GM12865 (cell line): ENCODE measurements around the gene SPINK4.
A peak's percentile ranks its signal among the peaks of the same experiment; 100 is the strongest.

Experiments used
- DNase-seq: peaks from one replicate; pipeline ENCODE4 v3.0.0; 2010; ENCODE audit warnings: low read depth
- H3K4me3 ChIP-seq: 2 replicates; pipeline ENCODE4 v1.5.1; 2011; ENCODE audit warnings: mild to moderate bottlenecking, low read depth, low read length, control low read depth
- TF ChIP-seq, protein P1 (sequence below): IDR thresholded peaks from 2 replicates; pipeline ENCODE4 v1.5.1; 2011; ENCODE audit warnings: low read length, control low read depth, low read depth, inconsistent platforms; ENCODE audit not compliant: insufficient read depth; ENCODE audit errors: missing control alignments

The SPINK4 gene

DNA sequence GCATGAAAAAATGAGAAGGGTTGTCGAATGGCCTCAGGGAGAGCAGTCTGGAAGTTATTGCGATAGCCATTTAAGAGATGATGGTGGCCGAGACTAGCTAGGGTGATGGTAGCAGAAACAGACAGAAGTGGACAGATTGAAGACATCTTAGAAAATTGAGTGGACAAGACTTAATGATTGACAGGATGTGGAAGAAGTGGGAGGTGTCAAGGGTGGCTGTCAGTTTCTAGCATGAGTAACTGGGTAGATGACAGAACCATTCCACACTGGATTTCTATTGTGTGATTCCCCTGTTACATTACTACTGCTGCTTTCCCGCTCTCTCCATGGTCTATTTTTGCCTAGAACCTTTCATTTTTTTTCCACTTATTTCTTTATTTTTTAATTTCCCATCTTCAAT, 37.5 kb downstream of the SPINK4 start:
- DNase-seq: no peak
- TF ChIP-seq, protein P1, sequence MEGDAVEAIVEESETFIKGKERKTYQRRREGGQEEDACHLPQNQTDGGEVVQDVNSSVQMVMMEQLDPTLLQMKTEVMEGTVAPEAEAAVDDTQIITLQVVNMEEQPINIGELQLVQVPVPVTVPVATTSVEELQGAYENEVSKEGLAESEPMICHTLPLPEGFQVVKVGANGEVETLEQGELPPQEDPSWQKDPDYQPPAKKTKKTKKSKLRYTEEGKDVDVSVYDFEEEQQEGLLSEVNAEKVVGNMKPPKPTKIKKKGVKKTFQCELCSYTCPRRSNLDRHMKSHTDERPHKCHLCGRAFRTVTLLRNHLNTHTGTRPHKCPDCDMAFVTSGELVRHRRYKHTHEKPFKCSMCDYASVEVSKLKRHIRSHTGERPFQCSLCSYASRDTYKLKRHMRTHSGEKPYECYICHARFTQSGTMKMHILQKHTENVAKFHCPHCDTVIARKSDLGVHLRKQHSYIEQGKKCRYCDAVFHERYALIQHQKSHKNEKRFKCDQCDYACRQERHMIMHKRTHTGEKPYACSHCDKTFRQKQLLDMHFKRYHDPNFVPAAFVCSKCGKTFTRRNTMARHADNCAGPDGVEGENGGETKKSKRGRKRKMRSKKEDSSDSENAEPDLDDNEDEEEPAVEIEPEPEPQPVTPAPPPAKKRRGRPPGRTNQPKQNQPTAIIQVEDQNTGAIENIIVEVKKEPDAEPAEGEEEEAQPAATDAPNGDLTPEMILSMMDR: no peak
- H3K4me3 ChIP-seq: no peak overlapping the region

GRCh38 chr9:33285502-33285901, 45.5 kb downstream of the SPINK4 start:
- no peak for DNase-seq
- TF ChIP-seq, protein P1: no peak
- no peak overlapping the region for H3K4me3 ChIP-seq

- no peak overlapping the region for H3K4me3 ChIP-seq
- TF ChIP-seq, protein P1: peak; percentile 68
- peak; percentile 78 for DNase-seq
Measured at GRCh38 chr9:33287087-33287490, 47.1 kb downstream of the SPINK4 start.

DNA sequence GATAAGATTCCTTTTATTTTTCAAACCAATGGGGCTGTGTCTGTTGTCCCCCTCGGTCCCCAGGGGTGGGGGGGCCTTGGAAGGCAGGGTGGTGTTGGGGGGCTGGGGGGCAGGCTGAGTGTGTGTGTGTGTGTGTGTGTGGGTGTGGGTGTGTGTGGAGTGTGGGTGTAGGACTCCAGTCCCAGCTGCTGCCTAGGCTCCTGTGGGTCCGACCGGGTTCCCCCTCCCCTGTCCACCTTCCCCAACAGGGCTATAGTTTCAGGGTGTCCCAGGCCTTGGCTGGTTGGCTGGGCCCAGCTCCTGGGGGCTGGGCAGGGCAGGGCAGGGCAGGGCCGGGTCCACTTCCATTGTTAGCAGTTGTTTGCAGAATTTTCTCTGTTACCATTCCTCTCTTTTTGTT, 48.3 kb downstream of the SPINK4 start:
- TF ChIP-seq, protein P1: no peak
- DNase-seq: no peak
- H3K4me3 ChIP-seq: no peak overlapping the region

GRCh38 chr9:33288828-33289483, 49.0 kb downstream of the SPINK4 start:
- no peak for DNase-seq
- H3K4me3 ChIP-seq: peak overlapping the region; percentile 85
- TF ChIP-seq, protein P1: no peak

GRCh38 chr9:33289496-33289895, 49.5 kb downstream of the SPINK4 start:
- peak overlapping the region; percentile 85 for H3K4me3 ChIP-seq
- TF ChIP-seq, protein P1: no peak
- no peak for DNase-seq

- no peak for DNase-seq
- H3K4me3 ChIP-seq: peak overlapping the region; percentile 85
- TF ChIP-seq, protein P1: no peak
Measured at GRCh38 chr9:33289936-33290246, 49.9 kb downstream of the SPINK4 start.
